C4-2B (cell line): Measurements from ENCODE around the gene LAMTOR5.
A peak's percentile ranks its signal among the peaks of the same experiment; 100 is the strongest.
"Not testable (repeated sequence)": the region's sequence is repeated elsewhere in the genome, so short reads cannot be mapped to it uniquely, and the experiment has no call there.

Experiments
- H3K27ac ChIP-seq: fragments of 450-650 bp; 2 replicates; pipeline ENCODE4 v1.5.1; 2017
- ZFX ChIP-seq: fragments of 450-650 bp; IDR thresholded peaks from 2 replicates; pipeline ENCODE4 v1.6.1; 2017
- TF ChIP-seq, protein P1 (sequence below): fragments of 450-650 bp; conservative IDR thresholded peaks from 2 replicates; pipeline ENCODE4 v1.5.1; 2017; ENCODE audit warnings: mild to moderate bottlenecking

Gene LAMTOR5

DNA sequence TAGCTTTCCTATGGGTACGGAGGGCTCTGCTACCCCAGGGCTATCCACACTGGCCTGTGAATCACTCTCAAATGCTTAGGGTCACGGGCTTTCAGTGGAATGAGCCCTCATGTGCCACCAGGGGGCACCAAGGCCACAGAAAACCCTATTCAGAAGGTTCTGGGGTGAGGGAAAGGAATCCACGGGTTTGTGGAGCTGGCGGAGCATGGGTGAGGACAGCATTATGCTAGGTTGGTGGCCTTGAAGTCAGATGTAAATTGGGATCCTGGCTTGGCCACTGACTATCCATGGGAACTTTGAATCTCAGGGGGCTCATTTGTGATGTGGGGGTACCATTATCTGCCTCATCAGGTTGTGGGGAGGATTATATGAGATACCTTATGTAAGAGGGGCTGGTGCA lies 5.1 kb upstream of the LAMTOR5 start:
- H3K27ac ChIP-seq, result no peak overlapping the region
- TF ChIP-seq ZFX, result no peak
- TF ChIP-seq, protein P1, sequence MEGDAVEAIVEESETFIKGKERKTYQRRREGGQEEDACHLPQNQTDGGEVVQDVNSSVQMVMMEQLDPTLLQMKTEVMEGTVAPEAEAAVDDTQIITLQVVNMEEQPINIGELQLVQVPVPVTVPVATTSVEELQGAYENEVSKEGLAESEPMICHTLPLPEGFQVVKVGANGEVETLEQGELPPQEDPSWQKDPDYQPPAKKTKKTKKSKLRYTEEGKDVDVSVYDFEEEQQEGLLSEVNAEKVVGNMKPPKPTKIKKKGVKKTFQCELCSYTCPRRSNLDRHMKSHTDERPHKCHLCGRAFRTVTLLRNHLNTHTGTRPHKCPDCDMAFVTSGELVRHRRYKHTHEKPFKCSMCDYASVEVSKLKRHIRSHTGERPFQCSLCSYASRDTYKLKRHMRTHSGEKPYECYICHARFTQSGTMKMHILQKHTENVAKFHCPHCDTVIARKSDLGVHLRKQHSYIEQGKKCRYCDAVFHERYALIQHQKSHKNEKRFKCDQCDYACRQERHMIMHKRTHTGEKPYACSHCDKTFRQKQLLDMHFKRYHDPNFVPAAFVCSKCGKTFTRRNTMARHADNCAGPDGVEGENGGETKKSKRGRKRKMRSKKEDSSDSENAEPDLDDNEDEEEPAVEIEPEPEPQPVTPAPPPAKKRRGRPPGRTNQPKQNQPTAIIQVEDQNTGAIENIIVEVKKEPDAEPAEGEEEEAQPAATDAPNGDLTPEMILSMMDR, result peak; percentile 81

DNA sequence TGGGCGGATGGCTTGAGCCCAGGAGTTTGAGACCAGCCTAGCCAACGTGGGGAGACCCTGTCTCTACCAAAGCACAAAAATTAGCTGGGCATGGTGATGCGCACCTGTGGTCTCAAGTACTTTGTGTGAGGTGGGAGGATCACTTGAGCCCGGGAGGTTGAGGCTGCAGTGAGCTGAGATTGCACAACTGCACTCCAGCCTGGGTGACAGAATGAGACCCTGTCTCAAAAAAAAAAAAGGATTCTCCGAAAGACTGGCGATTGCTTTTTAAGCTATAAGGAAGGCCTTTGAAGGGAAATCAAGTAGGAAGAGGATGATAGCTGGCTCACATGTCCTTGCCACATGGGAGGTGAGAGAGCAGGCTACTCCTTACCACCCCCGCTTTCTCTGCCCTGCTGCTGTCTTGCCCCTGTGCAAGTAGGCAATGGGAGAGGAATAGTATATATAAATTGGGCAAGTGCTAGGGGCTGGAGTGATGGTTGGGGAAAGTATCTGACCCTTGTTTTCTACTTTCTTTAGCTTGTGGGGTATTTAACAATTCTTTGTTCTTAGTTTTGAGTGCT lies 3.8 kb upstream of the LAMTOR5 start:
- TF ChIP-seq ZFX, result no peak
- TF ChIP-seq, protein P1, result no peak
- H3K27ac ChIP-seq, result no peak overlapping the region

DNA sequence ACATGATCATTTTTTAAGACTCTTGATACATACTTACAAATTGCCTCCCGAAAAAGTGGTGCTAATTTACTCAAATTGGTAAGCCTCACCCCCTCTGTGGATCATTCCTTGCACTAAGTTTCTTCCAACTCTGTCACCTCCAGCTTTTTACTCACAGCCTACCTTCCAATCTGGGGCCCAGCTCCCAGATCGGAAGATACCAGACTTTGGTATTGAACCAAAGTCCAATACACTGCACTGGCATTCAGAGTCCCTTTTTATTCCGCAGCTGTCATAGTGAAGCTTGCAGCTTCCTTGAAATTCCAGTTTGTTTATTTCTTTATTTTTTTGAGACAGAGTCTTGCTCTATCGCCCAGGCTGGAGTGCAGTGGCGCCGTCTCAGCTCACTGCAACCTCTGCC lies 1.8 kb upstream of the LAMTOR5 start:
- TF ChIP-seq ZFX, result no peak
- TF ChIP-seq, protein P1, result no peak
- H3K27ac ChIP-seq, result no peak overlapping the region

DNA sequence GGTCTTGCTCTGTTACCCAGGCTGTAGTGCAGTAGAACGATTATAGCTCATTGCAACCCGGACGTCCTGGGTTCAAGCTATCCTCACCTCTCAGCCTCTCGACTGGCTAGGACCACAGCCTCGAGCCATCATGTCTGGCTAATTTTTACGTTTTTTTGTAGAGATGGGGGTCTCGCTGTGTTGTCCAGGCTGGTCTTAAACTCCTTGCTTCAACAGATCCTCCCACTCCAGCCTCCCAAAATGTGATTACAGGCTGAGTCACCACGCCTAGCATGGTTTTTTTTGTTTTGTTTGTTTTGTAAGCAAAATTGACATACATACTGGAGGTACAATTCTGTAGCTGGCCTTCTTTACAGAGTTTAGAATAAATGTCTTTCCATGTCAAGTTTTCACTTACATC lies 994 bp upstream of the LAMTOR5 start:
- H3K27ac ChIP-seq, result peak overlapping the region; percentile 91; the same call in 1 of the 2 replicates
- TF ChIP-seq ZFX, result no peak
- TF ChIP-seq, protein P1, result no peak

DNA sequence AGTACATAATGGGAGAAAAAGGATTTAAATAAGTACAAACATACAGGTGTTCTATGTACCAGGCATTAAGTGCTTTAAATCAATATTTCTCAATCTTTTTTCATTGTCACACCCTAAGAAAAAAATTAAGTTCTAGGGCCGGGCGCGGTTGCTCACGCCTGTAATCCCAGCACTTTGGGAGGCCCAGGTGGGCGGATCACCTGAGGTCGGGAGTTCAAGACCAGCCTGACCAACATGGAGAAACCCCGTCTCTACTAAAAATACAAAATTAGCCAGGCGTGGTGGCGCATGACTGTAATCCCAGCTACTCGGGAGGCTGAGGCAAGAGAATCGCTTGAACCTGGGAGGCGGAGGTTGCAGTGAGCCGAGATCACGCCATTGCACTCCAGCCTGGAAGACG lies 1.1 kb downstream of the LAMTOR5 start:
- peak overlapping the region; percentile 91; the same call in 1 of the 2 replicates for H3K27ac ChIP-seq

DNA sequence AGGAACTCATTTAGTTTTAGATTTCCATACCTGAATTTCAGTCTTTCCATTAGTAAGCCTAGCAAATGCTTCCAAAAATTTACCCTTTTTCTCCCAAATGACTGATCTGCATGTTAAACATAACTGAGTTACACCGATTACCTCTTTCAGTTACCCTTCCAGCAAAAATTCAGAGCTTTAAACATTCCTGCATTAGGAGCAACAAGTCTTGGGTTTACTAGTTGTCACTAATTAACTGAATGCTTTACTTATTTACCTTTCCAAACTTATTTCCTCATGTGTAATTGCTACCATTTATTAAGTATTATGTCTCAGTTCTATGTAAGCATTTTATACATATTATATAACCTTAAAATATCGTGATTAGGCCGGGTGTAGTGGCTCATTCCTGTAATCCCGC lies 3.1 kb downstream of the LAMTOR5 start:
- TF ChIP-seq, protein P1, result no peak
- H3K27ac ChIP-seq, result no peak overlapping the region

DNA sequence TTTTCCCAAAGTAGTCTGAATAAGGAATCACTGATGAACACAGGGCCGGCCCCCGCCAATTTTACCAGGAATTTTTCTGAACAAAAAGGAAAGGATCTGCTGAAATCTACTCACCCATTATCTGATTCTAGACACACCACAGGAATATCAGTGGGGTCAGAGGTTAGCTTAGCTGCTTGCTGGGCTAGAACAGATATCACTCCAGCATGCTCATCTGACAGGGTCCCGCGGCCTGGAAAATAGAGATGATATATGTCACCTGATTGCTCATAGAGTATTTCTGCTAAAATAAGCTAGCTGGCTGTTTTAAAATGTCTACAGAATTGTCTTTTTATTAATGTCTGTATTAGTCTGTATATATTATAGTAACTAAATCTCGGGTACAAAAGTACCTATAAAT lies 3.7 kb downstream of the LAMTOR5 start:
- TF ChIP-seq ZFX, result no peak
- TF ChIP-seq, protein P1, result no peak
- no peak overlapping the region for H3K27ac ChIP-seq

DNA sequence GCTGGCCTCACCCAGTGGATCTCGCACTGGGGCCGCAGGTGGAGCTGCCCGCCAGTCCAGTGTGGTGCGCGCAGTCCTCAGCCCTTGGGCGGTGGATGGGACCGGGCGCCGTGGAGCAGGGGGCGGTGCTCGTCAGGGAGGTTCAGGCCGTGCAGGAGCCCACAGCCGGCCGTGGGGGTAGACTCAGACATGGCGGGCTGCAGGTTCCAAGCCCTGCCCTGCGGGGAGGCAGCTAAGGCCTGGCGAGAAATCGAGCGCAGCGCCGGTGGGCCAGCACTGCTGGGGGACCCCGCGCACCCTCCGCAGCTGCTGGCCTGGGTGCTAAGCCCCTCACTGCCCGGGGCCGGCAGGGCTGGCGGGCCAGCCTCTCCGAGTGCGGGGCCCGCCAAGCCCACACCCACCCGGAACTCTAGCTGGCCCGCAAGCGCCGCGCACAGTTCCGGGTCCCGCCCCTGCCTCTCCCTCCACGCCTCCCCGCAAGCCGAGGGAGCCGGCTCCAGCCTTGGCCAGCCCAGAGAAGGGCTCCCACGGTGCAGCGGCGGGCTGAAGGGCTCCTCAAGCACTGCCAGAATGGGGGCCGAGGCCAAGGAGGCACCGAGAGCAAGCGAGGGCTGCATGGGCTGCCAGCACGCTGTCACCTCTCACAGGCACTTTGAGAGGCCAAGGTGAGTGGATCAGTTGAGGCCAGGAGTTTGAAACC lies 11.1 kb downstream of the LAMTOR5 start:
- H3K27ac ChIP-seq, result not testable (repeated sequence)
